NCI-H524 (cell line): ENCODE data around the gene MMRN2.

Source experiments
- DNase-seq, 2 experiments: peaks; one replicate each; lab custom pipeline; 2025; lab: John Stamatoyannopoulos, UW

The MMRN2 gene

DNA sequence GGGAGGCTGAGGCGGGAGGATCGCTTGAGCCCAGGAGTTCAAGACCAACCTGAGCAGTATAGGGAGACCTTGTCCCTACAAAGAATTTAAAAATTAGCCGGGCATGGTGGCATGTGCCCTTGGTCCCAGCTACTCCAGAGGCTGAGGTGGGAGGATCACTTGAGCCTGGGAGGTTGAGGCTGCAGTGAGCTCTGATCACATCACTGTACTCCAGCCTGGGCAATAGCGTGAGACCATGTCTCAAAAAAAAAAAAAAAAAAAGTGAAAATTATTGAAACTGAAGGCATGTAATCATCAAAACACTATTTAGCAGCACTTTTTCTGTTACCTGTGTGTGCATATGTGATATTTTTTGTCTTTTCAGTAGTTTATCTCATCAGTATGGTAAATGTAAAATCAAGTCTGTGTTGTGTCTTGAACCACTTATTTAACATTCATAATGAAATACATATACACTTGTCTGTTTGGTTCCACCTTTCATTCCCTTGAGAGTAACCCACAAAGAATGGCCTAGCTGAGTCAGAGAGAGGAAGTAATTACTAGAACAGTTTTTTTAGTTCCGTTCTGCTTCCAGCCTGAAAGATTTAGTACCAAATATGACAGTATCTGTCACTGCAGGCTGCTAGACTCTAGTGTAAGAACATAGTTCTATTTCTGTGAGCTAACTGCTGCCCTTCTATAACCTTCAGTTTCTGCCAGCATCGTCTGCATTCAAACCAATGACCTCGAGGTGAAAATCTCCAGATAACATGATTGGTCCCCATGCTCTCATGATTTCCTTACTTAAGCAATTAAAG lies 68.6 kb downstream of the MMRN2 start:
- no peak for DNase-seq
